NT2/D1 (cell line): Measurements from ENCODE around the gene PRKAG2.

Source experiments
- DNase-seq: peaks from one replicate; pipeline ENCODE4 v3.0.0-alpha.2; 2011; ENCODE audit warnings: low read depth, low spot score
- H3K27me3 ChIP-seq: 2 replicates; pipeline ENCODE4 v1.6.0; 2011; ENCODE audit warnings: mild to moderate bottlenecking; ENCODE audit not compliant: insufficient read length, insufficient read depth
- H3K36me3 ChIP-seq: 2 replicates; pipeline ENCODE4 v1.6.1; 2011; ENCODE audit warnings: mild to moderate bottlenecking, low read length, mixed read lengths; ENCODE audit not compliant: insufficient read depth, insufficient read length
- H3K4me1 ChIP-seq: 2 replicates; pipeline ENCODE4 v1.5.1; 2011; ENCODE audit not compliant: insufficient read depth, insufficient read length
- H3K4me3 ChIP-seq: 2 replicates; pipeline ENCODE4 v1.5.1; 2011; ENCODE audit warnings: low read depth; ENCODE audit not compliant: insufficient read length
- H3K9ac ChIP-seq: 2 replicates; pipeline ENCODE4 v1.6.0; 2011; ENCODE audit warnings: low read depth; ENCODE audit not compliant: insufficient read length
- H3K9me3 ChIP-seq: 2 replicates; pipeline ENCODE4 v1.5.1; 2011; ENCODE audit warnings: mild to moderate bottlenecking, low read length; ENCODE audit not compliant: insufficient read depth
- SUZ12 ChIP-seq: IDR thresholded peaks from 2 replicates; pipeline ENCODE4 v1.6.1; 2011; ENCODE audit not compliant: insufficient read length, insufficient read depth; ENCODE audit errors: extremely low read depth
- YY1 ChIP-seq: IDR thresholded peaks from 2 replicates; pipeline ENCODE4 v1.6.1; 2011; ENCODE audit not compliant: insufficient read length, insufficient read depth
- ZNF274 ChIP-seq: IDR thresholded peaks from 2 replicates; pipeline ENCODE4 v1.6.1; 2011; ENCODE audit warnings: mild to moderate bottlenecking, low read depth, low read length

PRKAG2 gene

DNA sequence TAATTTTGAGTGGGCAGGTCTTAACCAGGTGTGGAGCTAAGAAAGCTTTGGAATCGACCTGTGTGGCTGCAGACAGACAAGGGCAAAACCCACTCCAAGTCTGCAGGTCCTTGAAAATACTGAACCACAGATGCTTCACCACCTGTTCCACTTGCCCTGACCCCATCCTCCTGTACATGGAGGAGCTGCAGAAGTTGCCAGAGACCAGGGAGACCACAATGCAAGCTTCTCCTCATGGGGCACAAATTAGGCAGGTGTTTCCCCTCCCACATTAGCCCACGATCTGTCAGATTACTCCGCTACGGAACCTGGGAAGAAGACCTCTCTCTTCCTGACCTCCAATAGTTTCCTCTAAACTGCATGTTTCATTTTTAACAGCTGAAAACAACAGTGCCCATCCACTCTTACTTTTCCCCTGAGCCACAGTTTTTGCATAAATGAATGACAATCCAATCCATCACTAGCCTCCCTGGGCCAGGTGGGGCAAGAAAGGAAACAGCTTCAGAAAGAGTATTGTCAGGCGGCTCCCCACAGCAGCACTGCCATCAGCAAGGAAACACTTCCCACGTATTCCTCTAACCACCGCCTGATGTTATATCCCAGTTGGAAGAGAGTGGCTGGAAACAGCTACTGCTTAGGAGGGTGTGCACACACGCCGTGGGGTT, 141.6 kb downstream of the PRKAG2 start:
- Histone ChIP-seq H3K27me3 (peaks cover 4% of the 10 kb centered on the region), H3K9ac (peak overlapping the region; percentile 72), H3K36me3 (no peaks in the 10 kb centered on the region), H3K9me3 (peaks cover 6% of the 10 kb centered on the region; the same call in 1 of the 2 replicates), H3K4me1 (peaks cover 9% of the 10 kb centered on the region), H3K4me3 (peak overlapping the region; percentile 34)
- no peak for TF ChIP-seq YY1
- no peak for TF ChIP-seq SUZ12
- TF ChIP-seq ZNF274, result no peak
- DNase-seq, result no peak

DNA sequence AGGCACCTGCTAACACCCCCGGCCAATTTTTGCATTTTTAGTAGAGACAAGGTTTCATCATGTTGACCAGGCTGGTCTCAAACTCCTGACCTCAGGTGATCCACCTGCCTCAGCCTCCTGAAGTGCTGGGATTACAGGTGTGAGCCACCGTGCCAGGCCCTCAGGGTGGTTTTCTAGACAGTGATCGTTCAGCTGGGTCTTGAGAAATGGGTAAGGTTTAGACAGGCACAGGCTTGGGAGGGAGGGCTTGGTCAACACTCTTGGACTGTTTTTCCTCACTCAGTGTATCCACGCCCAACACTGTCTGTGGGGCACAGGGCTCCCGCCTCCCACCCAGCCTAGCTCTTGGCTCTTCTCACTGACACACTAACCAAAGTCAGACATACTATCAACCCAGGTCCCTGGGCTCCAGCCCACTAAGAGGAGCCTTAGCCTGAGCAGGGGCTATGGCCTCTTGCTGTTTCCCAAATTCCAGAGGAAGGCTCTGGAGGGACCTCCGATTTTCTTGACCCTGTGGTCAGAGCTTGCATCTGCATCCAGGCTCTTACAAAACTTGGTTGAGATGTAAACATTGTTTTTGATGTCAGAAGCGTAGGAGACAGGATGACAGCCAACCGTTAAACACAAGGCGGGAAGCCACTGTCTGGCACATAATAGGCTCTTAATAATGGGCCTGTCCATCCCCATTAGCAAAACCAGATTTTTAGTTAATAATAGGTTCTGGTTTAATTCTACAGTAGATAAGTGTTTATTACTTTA, 143.9 kb downstream of the PRKAG2 start:
- TF ChIP-seq YY1 (no peak), SUZ12 (no peak), ZNF274 (no peak)
- H3K9ac ChIP-seq, result no peak overlapping the region
- H3K4me3 ChIP-seq, result no peak overlapping the region
- H3K4me1 ChIP-seq, result peaks cover 10% of the 10 kb centered on the region
- peaks cover 4% of the 10 kb centered on the region for H3K27me3 ChIP-seq
- no peaks in the 10 kb centered on the region for H3K9me3 ChIP-seq
- DNase-seq, result no peak
- H3K36me3 ChIP-seq, result no peaks in the 10 kb centered on the region

GRCh38 chr7:151732292-151732691, 144.6 kb downstream of the PRKAG2 start:
- TF ChIP-seq SUZ12, result no peak
- no peak for TF ChIP-seq ZNF274
- no peak for TF ChIP-seq YY1
- Histone ChIP-seq H3K4me1 (peaks cover 16% of the 10 kb centered on the region), H3K9ac (no peak overlapping the region), H3K9me3 (no peaks in the 10 kb centered on the region), H3K4me3 (no peak overlapping the region), H3K27me3 (peaks cover 4% of the 10 kb centered on the region), H3K36me3 (no peaks in the 10 kb centered on the region)
- no peak for DNase-seq

GRCh38 chr7:151731022-151731441, 145.9 kb downstream of the PRKAG2 start:
- H3K4me3 ChIP-seq, result no peak overlapping the region
- DNase-seq, result no peak
- peaks cover 18% of the 10 kb centered on the region for H3K4me1 ChIP-seq
- H3K27me3 ChIP-seq, result peaks cover 4% of the 10 kb centered on the region
- TF ChIP-seq SUZ12 (no peak), ZNF274 (no peak), YY1 (no peak)
- no peaks in the 10 kb centered on the region for H3K36me3 ChIP-seq
- no peak overlapping the region for H3K9ac ChIP-seq
- H3K9me3 ChIP-seq, result no peaks in the 10 kb centered on the region

GRCh38 chr7:151730591-151730990, 146.3 kb downstream of the PRKAG2 start:
- Histone ChIP-seq H3K36me3 (no peaks in the 10 kb centered on the region), H3K4me3 (no peak overlapping the region), H3K27me3 (peaks cover 4% of the 10 kb centered on the region), H3K4me1 (peaks cover 15% of the 10 kb centered on the region), H3K9ac (no peak overlapping the region), H3K9me3 (no peaks in the 10 kb centered on the region)
- DNase-seq, result no peak
- TF ChIP-seq SUZ12 (no peak), YY1 (no peak), ZNF274 (no peak)

GRCh38 chr7:151729521-151729921, 147.4 kb downstream of the PRKAG2 start:
- H3K4me3 ChIP-seq, result no peak overlapping the region
- TF ChIP-seq ZNF274 (no peak), YY1 (no peak), SUZ12 (no peak)
- H3K4me1 ChIP-seq, result peaks cover 12% of the 10 kb centered on the region
- no peaks in the 10 kb centered on the region for H3K36me3 ChIP-seq
- no peaks in the 10 kb centered on the region for H3K27me3 ChIP-seq
- H3K9me3 ChIP-seq, result no peaks in the 10 kb centered on the region
- H3K9ac ChIP-seq, result no peak overlapping the region
- no peak for DNase-seq

- Histone ChIP-seq H3K4me3 (no peak overlapping the region), H3K27me3 (no peaks in the 10 kb centered on the region), H3K9me3 (no peaks in the 10 kb centered on the region), H3K9ac (no peak overlapping the region), H3K36me3 (no peaks in the 10 kb centered on the region), H3K4me1 (peaks cover 12% of the 10 kb centered on the region)
- DNase-seq, result no peak
- TF ChIP-seq SUZ12 (no peak), ZNF274 (no peak), YY1 (no peak)
These were observed 148.2 kb downstream of the PRKAG2 start for GRCh38 chr7:151728746-151729145.
